Left kidney (tissue), 8 donors: ENCODE data around the gene MEX3C. TPM values are rescaled to one million over a fixed set of nuclear protein-coding genes. Genes with fewer than 3 reads are reported as not detected.

ENCODE experiments used
- DNase-seq: peaks from one replicate; pipeline ENCODE4 v3.0.0-alpha.2; 2013
- long read RNA-seq, 8 donors: transcript quantifications; one replicate each; lab custom pipeline, GENCODE V29; 2026
- polyA plus RNA-seq: library from polyadenylated mRNA; unstranded; fragments of 120-200 nt; gene quantifications from one replicate; pipeline ENCODE4 v1.2.1, GENCODE V29; 2013; ENCODE audit not compliant: insufficient read length

MEX3C gene
- polyA plus RNA-seq, result 79.2 TPM
- long read RNA-seq, donor 1, transcript MEX3C-201 (2 exons, 3,781 nt), result major isoform, 19 of 20 reads
- long read RNA-seq, donor 1, partial matches to known transcripts, result 0 of 20 reads
- long read RNA-seq, donor 1, other reads (novel, unspliced or antisense), result 0 of 20 reads
- long read RNA-seq, donor 2, transcript MEX3C-201 (2 exons, 3,781 nt), result major isoform, 20 of 22 reads
- long read RNA-seq, donor 2, partial matches to known transcripts, result 0 of 22 reads
- long read RNA-seq, donor 2, other reads (novel, unspliced or antisense), result 0 of 22 reads
- long read RNA-seq, donor 3, transcript MEX3C-201 (2 exons, 3,781 nt), result major isoform, 15 of 15 reads
- long read RNA-seq, donor 3, partial matches to known transcripts, result 0 of 15 reads
- long read RNA-seq, donor 3, other reads (novel, unspliced or antisense), result 0 of 15 reads
- long read RNA-seq, donor 4, partial matches to known transcripts, result 0 of 1 reads
- long read RNA-seq, donor 4, other reads (novel, unspliced or antisense), result 0 of 1 reads
- long read RNA-seq, donor 5, transcript MEX3C-201 (2 exons, 3,781 nt), result major isoform, 15 of 15 reads
- long read RNA-seq, donor 5, partial matches to known transcripts, result 0 of 15 reads
- long read RNA-seq, donor 5, other reads (novel, unspliced or antisense), result 0 of 15 reads
- long read RNA-seq, donor 6, transcript MEX3C-201 (2 exons, 3,781 nt), result major isoform, 12 of 12 reads
- long read RNA-seq, donor 6, partial matches to known transcripts, result 0 of 12 reads
- long read RNA-seq, donor 6, other reads (novel, unspliced or antisense), result 0 of 12 reads
- long read RNA-seq, donor 7, transcript MEX3C-201 (2 exons, 3,781 nt), result major isoform, 29 of 30 reads
- long read RNA-seq, donor 7, partial matches to known transcripts, result 0 of 30 reads
- long read RNA-seq, donor 7, other reads (novel, unspliced or antisense), result 0 of 30 reads
- long read RNA-seq, donor 8, transcript MEX3C-201 (2 exons, 3,781 nt), result major isoform, 11 of 11 reads
- long read RNA-seq, donor 8, partial matches to known transcripts, result 0 of 11 reads
- long read RNA-seq, donor 8, other reads (novel, unspliced or antisense), result 0 of 11 reads

- DNase-seq, result peak; percentile 100
These were observed at the start of gene MEX3C for GRCh38 chr18:51197661-51198424. MEX3C (minus strand) TSS chr18:51197681; CDS start chr18:51197320, 361 bp downstream.

GRCh38 chr18:51241226-51241625 lies 43.7 kb upstream of the MEX3C start:
- DNase-seq, result no peak

GRCh38 chr18:51236225-51236624 lies 38.7 kb upstream of the MEX3C start:
- DNase-seq, result no peak

GRCh38 chr18:51235009-51235789 lies 37.7 kb upstream of the MEX3C start:
- no peak for DNase-seq

GRCh38 chr18:51234117-51235008 lies 36.9 kb upstream of the MEX3C start:
- no peak for DNase-seq

- DNase-seq, result no peak
These were observed 31.8 kb upstream of the MEX3C start for GRCh38 chr18:51229328-51229727.

GRCh38 chr18:51227660-51228059 lies 30.2 kb upstream of the MEX3C start:
- no peak for DNase-seq

GRCh38 chr18:51226587-51227350 lies 29.3 kb upstream of the MEX3C start:
- DNase-seq, result no peak

GRCh38 chr18:51226068-51226467 lies 28.6 kb upstream of the MEX3C start:
- DNase-seq, result no peak

- DNase-seq, result no peak
These were observed 15.1 kb upstream of the MEX3C start for GRCh38 chr18:51212606-51213005.

- no peak for DNase-seq
These were observed 14.1 kb upstream of the MEX3C start for GRCh38 chr18:51211552-51211951.

GRCh38 chr18:51196811-51197660 lies 445 bp downstream of the MEX3C start:
- no peak for DNase-seq

- no peak for DNase-seq
These were observed 1.2 kb downstream of the MEX3C start for GRCh38 chr18:51196118-51196810.

- DNase-seq, result peak; percentile 86
These were observed 1.9 kb downstream of the MEX3C start for GRCh38 chr18:51195451-51196117.

GRCh38 chr18:51195086-51195450 lies 2.4 kb downstream of the MEX3C start:
- DNase-seq, result no peak

- no peak for DNase-seq
These were observed 2.9 kb downstream of the MEX3C start for GRCh38 chr18:51194604-51195003.
